Measurements from ENCODE around the gene TP53AIP1. TPM values are rescaled to one million over a fixed set of nuclear protein-coding genes. Genes with fewer than 3 reads are reported as not detected.

TP53AIP1 gene
- polyA plus RNA-seq, 3 donors, result 0.03 TPM; not detected in 2

DNA sequence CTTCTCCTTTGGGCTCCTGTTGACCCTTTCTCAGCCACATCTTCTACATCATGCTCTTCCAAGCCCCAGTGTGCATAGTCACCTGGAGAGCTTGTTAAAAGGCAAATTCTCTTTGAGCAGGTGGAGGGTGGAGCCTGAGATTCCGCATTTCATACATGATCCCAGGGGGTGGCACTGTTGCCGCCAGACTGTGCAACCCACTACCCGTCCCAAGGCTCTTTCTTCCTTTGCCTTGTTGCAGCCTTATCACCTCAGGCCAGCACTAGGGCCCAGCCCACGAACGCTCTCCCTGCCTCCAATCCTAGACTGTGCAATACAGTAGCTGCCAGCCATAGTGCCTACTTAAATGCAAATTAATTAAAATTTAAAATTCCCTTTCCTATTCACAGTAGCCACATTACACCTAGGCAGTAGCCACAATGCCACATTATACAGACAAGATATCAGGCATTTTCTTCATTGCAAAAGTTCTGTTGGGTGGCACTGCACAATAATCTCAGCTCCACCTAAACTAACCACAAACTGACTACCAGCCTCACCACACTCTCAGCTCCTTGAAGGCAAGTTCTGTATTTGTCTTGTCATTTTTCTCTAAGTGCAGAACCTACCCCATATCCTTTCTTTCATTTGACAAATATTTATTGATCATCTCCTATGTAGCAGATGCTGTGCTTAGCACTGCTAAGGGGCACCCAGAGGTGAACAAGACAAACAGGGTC lies 56.1 kb downstream of the TP53AIP1 start:
- TF ChIP-seq, protein P1, sequence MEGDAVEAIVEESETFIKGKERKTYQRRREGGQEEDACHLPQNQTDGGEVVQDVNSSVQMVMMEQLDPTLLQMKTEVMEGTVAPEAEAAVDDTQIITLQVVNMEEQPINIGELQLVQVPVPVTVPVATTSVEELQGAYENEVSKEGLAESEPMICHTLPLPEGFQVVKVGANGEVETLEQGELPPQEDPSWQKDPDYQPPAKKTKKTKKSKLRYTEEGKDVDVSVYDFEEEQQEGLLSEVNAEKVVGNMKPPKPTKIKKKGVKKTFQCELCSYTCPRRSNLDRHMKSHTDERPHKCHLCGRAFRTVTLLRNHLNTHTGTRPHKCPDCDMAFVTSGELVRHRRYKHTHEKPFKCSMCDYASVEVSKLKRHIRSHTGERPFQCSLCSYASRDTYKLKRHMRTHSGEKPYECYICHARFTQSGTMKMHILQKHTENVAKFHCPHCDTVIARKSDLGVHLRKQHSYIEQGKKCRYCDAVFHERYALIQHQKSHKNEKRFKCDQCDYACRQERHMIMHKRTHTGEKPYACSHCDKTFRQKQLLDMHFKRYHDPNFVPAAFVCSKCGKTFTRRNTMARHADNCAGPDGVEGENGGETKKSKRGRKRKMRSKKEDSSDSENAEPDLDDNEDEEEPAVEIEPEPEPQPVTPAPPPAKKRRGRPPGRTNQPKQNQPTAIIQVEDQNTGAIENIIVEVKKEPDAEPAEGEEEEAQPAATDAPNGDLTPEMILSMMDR (IDR thresholded peaks at IDR 0.05), result peak; percentile 5
- Histone ChIP-seq H3K4me2 (replicated peaks; ENCODE audit: extremely low read depth, low read length, poor library complexity, severe bottlenecking) (no peak overlapping the region), H2AFZ (ENCODE audit: insufficient read depth, low read depth, low read length, poor library complexity, severe bottlenecking) (no peak overlapping the region), H3K27me3 (ENCODE audit: control insufficient read depth in 2 of 2, insufficient read depth in 2 of 2, low read length in 2 of 2) (peaks cover 21 to 31% of the 10 kb centered on the region in 2 donors), H3K4me1 (ENCODE audit: control insufficient read depth in 1 of 2, insufficient read depth in 2 of 2, low read length in 2 of 2) (peaks cover 20 to 22% of the 10 kb centered on the region in 2 donors), H3K4me3 (replicated peaks in 1 of 3; ENCODE audit: low read depth in 2 of 3, low read length in 3 of 3) (no peak overlapping the region), H3K9me3 (replicated peaks in 1 of 2; ENCODE audit: control insufficient read depth in 1 of 2, insufficient read depth in 1 of 2, low read length in 2 of 2) (peaks cover 0 to 4% of the 10 kb centered on the region in 2 donors), H3K27ac (ENCODE audit: low read depth in 1 of 2, low read length in 2 of 2) (no peak overlapping the region), H3K36me3 (replicated peaks in 1 of 2; ENCODE audit: control insufficient read depth in 1 of 2, insufficient read depth in 2 of 2, low read length in 2 of 2) (no peaks in the 10 kb centered on the region), H3K9ac (ENCODE audit: insufficient read depth, low read length, poor library complexity, severe bottlenecking) (no peak overlapping the region), H3K79me2 (ENCODE audit: insufficient read depth, low read length) (no peaks in the 10 kb centered on the region), H4K20me1 (ENCODE audit: insufficient read depth, low read length) (no peaks in the 10 kb centered on the region)
- H3K27me3 Mint-ChIP-seq (ENCODE audit: low read depth in 3 of 3), result peaks cover 25 to 35% (median 34%) of the 10 kb centered on the region in 3 donors
- peaks cover 0 to 6% (median 0%) of the 10 kb centered on the region in 7 donors for H3K9me3 Mint-ChIP-seq
- H3K4me1 Mint-ChIP-seq, result peaks cover 28% of the 10 kb centered on the region
- peaks cover 0 to 2% of the 10 kb centered on the region in 2 donors for H3K36me3 Mint-ChIP-seq
- intact Hi-C loops (cut with micrococcal nuclease), result loop anchor here in 1 of 2 donors (10.0 kb wide), 1 partner anchor 448 kb away; no protein-coding TSS in a partner anchor
- DNase-seq, result no peak
- WGBS (ENCODE audit: insufficient coverage), result 4% methylated on average over 4 of the region's 5 CpGs
- no peak overlapping the region for H3K4me3 Mint-ChIP-seq
- H3K27ac Mint-ChIP-seq, result no peak overlapping the region

Other genes starting within 250 kb of the TP53AIP1 start
- gene FLI1, start 248.8 kb downstream of the TP53AIP1 start, polyA plus RNA-seq, result 100 to 1,000 TPM in 1 of 3 donors, 10 to 100 TPM in 2; 42.4 to 105 (median 64.5) TPM
- under 1 TPM in 2 of 3 donors, not detected in 1; 0.12 to 0.47 TPM for gene KCNJ1, start 75.6 kb downstream of the TP53AIP1 start, polyA plus RNA-seq
- gene KCNJ5, start 51.5 kb downstream of the TP53AIP1 start, polyA plus RNA-seq, result under 1 TPM in 1 of 3 donors, not detected in 2; 0.03 TPM
- 1 to 10 TPM in 1 of 3 donors, under 1 TPM in 2; 0.13 to 3.4 (median 0.72) TPM for gene ARHGAP32, start 249.5 kb upstream of the TP53AIP1 start, polyA plus RNA-seq

Data from CD14-positive monocyte (primary cell).